Right lobe of liver (tissue), 6 donors: ENCODE results near the gene NIFK. TPM values are rescaled to one million over a fixed set of nuclear protein-coding genes. Genes with fewer than 3 reads are reported as not detected.
"Not testable (repeated sequence)": the region's sequence is repeated elsewhere in the genome, so short reads cannot be mapped to it uniquely, and the experiment has no call there.

Experiments used
- ATAC-seq, 4 donors: fragments of 200-7000 bp; cut with Tn5 transposase; one replicate each; pipeline ENCODE4 v1.9.1; 2020; ENCODE audit warnings: mild to moderate bottlenecking in 4 of 4, moderate library complexity in 4 of 4
- DNase-seq, 3 donors: peaks; one replicate each; pipeline ENCODE4 v3.0.0-alpha.2; 2020
- H3K27ac ChIP-seq, 3 donors: fragments of 200-600 bp; one replicate each; pipeline ENCODE4 v1.8.0; 2022
- H3K27me3 ChIP-seq, 2 donors: fragments of 200-600 bp; one replicate each; pipeline ENCODE4 v1.8.0; 2022
- H3K36me3 ChIP-seq, 4 donors: fragments of 200-600 bp; sonication (generic) in 1 of 4; one replicate each; pipeline versions ENCODE4 v1.5.1 to v1.8.0; 2017 to 2022; ENCODE audit warnings: control low read depth in 1 of 4
- H3K4me1 ChIP-seq, 4 donors: fragments of 200-600 bp; sonication (generic) in 1 of 4; one replicate each; pipeline versions ENCODE4 v1.5.1 to v1.8.0; 2017 to 2022; ENCODE audit warnings: control low read depth in 1 of 4
- H3K4me3 ChIP-seq, 3 donors: fragments of 200-600 bp; one replicate each; pipeline ENCODE4 v1.8.0; 2022
- H3K9me3 ChIP-seq, 4 donors: fragments of 200-600 bp; sonication (generic) in 1 of 4; one replicate each; pipeline versions ENCODE4 v1.5.1 to v1.8.0; 2017 to 2022; ENCODE audit warnings: control low read depth in 1 of 4
- POLR2A ChIP-seq: fragments of 450-650 bp; IDR thresholded peaks from one replicate; pipeline ENCODE4 v1.6.1; 2017; ENCODE audit warnings: antibody characterized with exemption, mild to moderate bottlenecking
- WGBS: methylation state at CpG from one replicate; pipeline ENCODE4 v1.1.6; 2018; ENCODE audit warnings: low coverage, low lambda C conversion rate; ENCODE audit not compliant: insufficient coverage; ENCODE audit errors: missing lambda C conversion rate; 5-methylcytosine and 5-hydroxymethylcytosine counted together
- intact Hi-C, 2 donors: fragments of 100-400 bp; cut with DNase I; formaldehyde crosslinking; loops; one replicate each; pipeline versions ENCODE4 v1.11.2 to v1.14.1; 2022
- total RNA-seq, 6 experiments: library from RNA; depleted of rRNA in 2 of 6; stranded (reverse); fragments of >200 nt in 2 of 6; fragmentation: NEBNext Ultra II Directional in 3 of 6; extraction: Animal tissue kit (Norgen Biotek cat#: 25700) in 3 of 6; gene quantifications; one replicate each; pipeline versions ENCODE4 v1.1.0 to v1.2.4, GENCODE V29; 2016 to 2023
- TF ChIP-seq, protein P1 (sequence below), 4 donors: fragments of 200-600 bp in 3 of 4; fragments of 450-650 bp in 1 of 4; IDR thresholded peaks; one replicate each; pipeline versions ENCODE4 v1.5.1 to v1.8.0; 2016 to 2022; ENCODE audit warnings: antibody characterized with exemption in 4 of 4, mild to moderate bottlenecking in 2 of 4
- donor health status: DM: no; HTN: yes; CAD: no.
- donor health status: DM: no; HTN: no; CAD: no.
- donor health status: DM: no; HTN: no; CAD: no.
- donor health status: DM: no; HTN: yes; CAD: no.
- donor health status: DM: no; HTN: yes; CAD: no.

NIFK gene
- total RNA-seq, 6 experiments from 2014 or later = 13.9 to 37.7 (median 27.2) TPM

DNA sequence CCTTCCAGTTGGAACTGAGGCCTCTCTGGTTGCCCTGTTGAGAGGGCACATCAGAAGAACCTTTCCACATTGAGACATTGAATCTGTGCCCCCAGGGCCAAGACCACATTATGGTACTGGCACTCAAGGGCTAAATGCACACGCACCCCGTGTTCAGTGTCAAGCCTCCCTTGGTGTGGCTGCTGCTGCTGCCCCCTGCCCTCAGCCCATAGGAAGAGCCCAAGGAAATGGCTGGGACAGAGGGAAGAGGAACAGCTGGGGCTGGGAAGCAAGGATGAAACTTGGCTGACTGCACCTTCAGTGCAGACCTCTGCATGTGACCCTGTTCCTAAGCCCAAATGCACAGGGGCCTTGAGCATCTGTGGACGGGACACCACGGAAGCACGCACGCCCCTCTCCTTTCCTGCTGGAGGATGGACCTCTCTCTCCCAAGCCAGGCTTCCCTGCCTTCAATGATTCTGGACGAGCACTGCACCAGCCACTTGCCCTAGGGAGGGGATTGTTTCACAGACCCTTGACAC lies 40.2 kb downstream of the NIFK start:
- H3K4me3 ChIP-seq = no peak overlapping the region
- no peaks in the 10 kb centered on the region for H3K4me1 ChIP-seq
- TF ChIP-seq POLR2A = no peak
- TF ChIP-seq, protein P1, sequence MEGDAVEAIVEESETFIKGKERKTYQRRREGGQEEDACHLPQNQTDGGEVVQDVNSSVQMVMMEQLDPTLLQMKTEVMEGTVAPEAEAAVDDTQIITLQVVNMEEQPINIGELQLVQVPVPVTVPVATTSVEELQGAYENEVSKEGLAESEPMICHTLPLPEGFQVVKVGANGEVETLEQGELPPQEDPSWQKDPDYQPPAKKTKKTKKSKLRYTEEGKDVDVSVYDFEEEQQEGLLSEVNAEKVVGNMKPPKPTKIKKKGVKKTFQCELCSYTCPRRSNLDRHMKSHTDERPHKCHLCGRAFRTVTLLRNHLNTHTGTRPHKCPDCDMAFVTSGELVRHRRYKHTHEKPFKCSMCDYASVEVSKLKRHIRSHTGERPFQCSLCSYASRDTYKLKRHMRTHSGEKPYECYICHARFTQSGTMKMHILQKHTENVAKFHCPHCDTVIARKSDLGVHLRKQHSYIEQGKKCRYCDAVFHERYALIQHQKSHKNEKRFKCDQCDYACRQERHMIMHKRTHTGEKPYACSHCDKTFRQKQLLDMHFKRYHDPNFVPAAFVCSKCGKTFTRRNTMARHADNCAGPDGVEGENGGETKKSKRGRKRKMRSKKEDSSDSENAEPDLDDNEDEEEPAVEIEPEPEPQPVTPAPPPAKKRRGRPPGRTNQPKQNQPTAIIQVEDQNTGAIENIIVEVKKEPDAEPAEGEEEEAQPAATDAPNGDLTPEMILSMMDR (IDR thresholded peaks at IDR 0.05) = no peak
- DNase-seq (no peak), ATAC-seq (no peak)
- WGBS = 60% methylated on average over 2 of the region's 7 CpGs
- intact Hi-C loops = no loop called here
- no peak overlapping the region for H3K27ac ChIP-seq
- H3K27me3 ChIP-seq = no peaks in the 10 kb centered on the region
- H3K9me3 ChIP-seq = no peaks in the 10 kb centered on the region
- H3K36me3 ChIP-seq = no peaks in the 10 kb centered on the region

DNA sequence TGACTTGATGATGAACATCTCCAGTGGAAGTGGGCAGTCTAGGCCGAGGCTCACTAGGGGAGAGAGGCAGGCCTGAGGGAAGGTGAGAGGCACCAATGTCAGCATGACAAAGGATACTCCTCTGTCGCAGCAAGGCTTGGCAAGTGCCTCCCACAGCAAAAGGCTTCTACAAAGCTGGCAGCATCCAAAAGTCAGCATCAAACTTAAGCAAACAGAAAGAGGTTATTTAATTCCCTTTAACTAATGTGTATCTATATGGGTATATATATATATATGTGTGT lies 41.6 kb downstream of the NIFK start:
- no peak overlapping the region for H3K27ac ChIP-seq
- no peak for DNase-seq
- no peak for ATAC-seq
- no peaks in the 10 kb centered on the region for H3K27me3 ChIP-seq
- no peaks in the 10 kb centered on the region for H3K9me3 ChIP-seq
- no peaks in the 10 kb centered on the region for H3K36me3 ChIP-seq
- 50% methylated on average over 2 of the region's 2 CpGs for WGBS
- intact Hi-C loops = no loop called here
- no peak overlapping the region for H3K4me3 ChIP-seq
- no peaks in the 10 kb centered on the region for H3K4me1 ChIP-seq
- TF ChIP-seq, protein P1 (IDR thresholded peaks at IDR 0.05) = no peak
- no peak for TF ChIP-seq POLR2A

DNA sequence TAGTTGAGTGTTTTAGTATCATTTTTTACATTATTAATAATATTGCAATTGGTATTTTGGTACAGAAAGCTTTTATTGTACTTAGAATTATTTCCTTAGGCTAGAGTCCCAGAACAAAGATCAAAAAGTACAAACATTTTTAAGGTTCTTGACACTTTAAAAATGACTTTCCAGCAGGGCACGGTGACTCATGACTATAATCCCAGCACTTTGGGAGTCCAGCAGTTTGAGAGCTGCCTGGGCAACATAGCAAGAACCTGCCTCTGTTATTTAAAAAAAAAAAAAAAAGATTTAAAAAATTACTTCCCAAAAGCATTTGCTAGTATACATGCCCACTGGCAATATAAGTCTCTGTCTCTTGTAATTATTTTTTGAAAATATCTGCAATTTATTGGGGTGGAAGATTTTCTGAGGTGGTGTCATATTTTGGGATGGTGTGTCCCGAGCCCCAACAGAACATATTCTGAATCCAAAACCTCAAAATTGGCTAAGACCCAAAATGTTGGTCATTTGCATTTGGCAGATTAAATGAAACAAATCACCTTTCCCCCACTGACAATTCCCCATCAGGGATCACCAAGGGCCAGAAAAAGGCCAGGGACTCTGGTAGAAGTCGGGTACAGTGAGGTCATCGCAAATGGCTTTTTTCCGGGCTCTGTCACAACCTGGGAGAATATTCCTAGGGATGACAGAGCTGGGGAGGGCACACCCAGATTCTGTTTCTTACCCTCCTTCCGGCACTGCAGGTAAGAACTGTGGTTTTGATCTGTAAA lies 42.1 kb downstream of the NIFK start:
- TF ChIP-seq POLR2A = no peak
- TF ChIP-seq, protein P1 (IDR thresholded peaks at IDR 0.05) = no peak
- WGBS = 97% methylated on average over 4 of the region's 6 CpGs
- H3K4me3 ChIP-seq = no peak overlapping the region
- H3K36me3 ChIP-seq = no peaks in the 10 kb centered on the region
- DNase-seq (no peak), ATAC-seq (no peak)
- H3K4me1 ChIP-seq = no peaks in the 10 kb centered on the region
- no peaks in the 10 kb centered on the region for H3K9me3 ChIP-seq
- H3K27me3 ChIP-seq = no peaks in the 10 kb centered on the region
- no peak overlapping the region for H3K27ac ChIP-seq
- intact Hi-C loops = no loop called here

DNA sequence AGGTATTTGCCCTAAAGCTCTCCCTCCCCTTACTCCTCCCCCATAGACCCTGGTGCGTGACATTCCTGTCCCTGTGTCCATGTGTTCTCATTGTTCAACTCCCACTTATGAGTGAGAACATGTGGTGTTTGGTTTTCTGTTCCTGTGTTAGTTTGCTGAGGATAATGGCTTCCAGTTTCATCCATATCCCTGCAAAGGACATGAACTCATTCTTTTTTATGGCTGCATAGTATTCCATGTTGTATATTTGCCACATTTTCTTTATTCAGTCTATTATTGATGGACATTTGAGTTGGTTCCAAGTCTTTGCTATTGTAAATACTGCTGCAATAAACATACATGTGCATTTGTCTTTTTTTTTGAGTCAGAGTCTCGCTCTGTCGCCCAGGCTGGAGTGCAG lies 46.1 kb downstream of the NIFK start:
- ATAC-seq, H3K27ac ChIP-seq, H3K36me3 ChIP-seq, intact Hi-C loops, H3K27me3 ChIP-seq, H3K9me3 ChIP-seq, H3K4me1 ChIP-seq, DNase-seq, H3K4me3 ChIP-seq: not testable (repeated sequence)
- 66% methylated on average over 2 of the region's 3 CpGs for WGBS

DNA sequence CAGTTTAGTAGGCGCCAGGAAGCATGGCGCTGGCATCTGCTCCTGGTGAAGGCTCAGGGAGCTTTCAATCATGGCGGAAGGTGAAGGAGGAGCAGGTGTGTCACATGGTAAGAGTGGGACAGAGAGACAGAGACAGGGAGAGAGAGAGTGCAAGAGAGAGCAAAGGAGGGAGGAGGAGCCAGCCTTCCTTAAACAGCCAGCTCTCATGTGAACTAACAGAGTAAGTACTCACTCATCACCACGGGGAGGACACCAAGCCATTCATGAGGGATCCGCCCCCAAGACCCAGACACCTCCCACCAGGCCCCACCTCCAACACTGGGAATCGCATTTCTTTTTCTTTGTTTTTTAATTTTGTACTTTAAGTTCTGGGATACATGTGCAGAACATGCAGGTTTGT lies 46.6 kb downstream of the NIFK start:
- intact Hi-C loops = no loop called here
- no peak overlapping the region for H3K27ac ChIP-seq
- TF ChIP-seq, protein P1 (IDR thresholded peaks at IDR 0.05) = no peak
- no peak for TF ChIP-seq POLR2A
- no peaks in the 10 kb centered on the region for H3K9me3 ChIP-seq
- H3K4me1 ChIP-seq = no peaks in the 10 kb centered on the region
- H3K27me3 ChIP-seq = no peaks in the 10 kb centered on the region
- ATAC-seq (no peak), DNase-seq (no peak)
- WGBS = 78% methylated on average over 4 of the region's 6 CpGs
- no peaks in the 10 kb centered on the region for H3K36me3 ChIP-seq
- H3K4me3 ChIP-seq = no peak overlapping the region
